Kidney (tissue), 14 donors: Measurements from ENCODE around the gene VAPA. TPM values are rescaled to one million over a fixed set of nuclear protein-coding genes. Genes with fewer than 3 reads are reported as not detected.

Experiments
- DNase-seq, 5 donors: peaks; one replicate each; pipeline ENCODE4 v3.0.0-alpha.2; 2013 to 2020
- FAIRE-seq: peaks from 2 replicates; lab custom pipeline; 2012; peaks lifted over from hg19 to GRCh38; lab: Jason Lieb, UNC
- H3K27ac ChIP-seq, 2 donors: one replicate each; pipeline ENCODE4 v1.7.0; 2013; ENCODE audit warnings: low read depth in 2 of 2, low read length in 2 of 2, inconsistent platforms in 1 of 2
- H3K27me3 ChIP-seq: one replicate; pipeline ENCODE4 v1.7.1; 2013; ENCODE audit warnings: low read length, inconsistent platforms; ENCODE audit not compliant: control insufficient read depth, insufficient read depth
- H3K36me3 ChIP-seq, 3 donors: one replicate each; pipeline versions ENCODE4 v1.7.0 to v1.7.1; 2013; ENCODE audit warnings: low read length in 3 of 3, control low read depth in 1 of 3, inconsistent platforms in 1 of 3; ENCODE audit not compliant: insufficient read depth in 3 of 3, control insufficient read depth in 2 of 3
- H3K4me1 ChIP-seq, 3 donors: one replicate each; pipeline versions ENCODE4 v1.7.0 to v1.7.1; 2013; ENCODE audit warnings: low read length in 3 of 3, inconsistent platforms in 1 of 3, low read depth in 1 of 3; ENCODE audit not compliant: control insufficient read depth in 2 of 3, insufficient read depth in 2 of 3
- H3K4me3 ChIP-seq, 3 donors: one replicate each; pipeline versions ENCODE4 v1.7.0 to v1.8.1; 2013; ENCODE audit warnings: low read length in 3 of 3, control low read depth in 1 of 3, inconsistent platforms in 1 of 3
- H3K9ac ChIP-seq, 3 donors: one replicate each; pipeline versions ENCODE4 v1.7.0 to v1.7.1; 2013; ENCODE audit warnings: low read length in 3 of 3, control low read depth in 1 of 3, inconsistent platforms in 1 of 3
- H3K9me3 ChIP-seq, 3 donors: one replicate each; pipeline versions ENCODE4 v1.7.0 to v1.7.1; 2013; ENCODE audit warnings: low read length in 3 of 3, control low read depth in 1 of 3, inconsistent platforms in 1 of 3; ENCODE audit not compliant: control insufficient read depth in 2 of 3, insufficient read depth in 1 of 3
- intact Hi-C: fragments of 100-400 bp; cut with DNase I; formaldehyde crosslinking; loops from one replicate; pipeline ENCODE4 v1.11.1; 2022
- polyA plus RNA-seq: library from polyadenylated mRNA; stranded (reverse); fragments of 350-450 nt; fragmentation: Illumina TruSeq; extraction: RNeasy Lipid Tissue Mini Kit (QIAGEN cat#74804); gene quantifications from one replicate; pipeline ENCODE4 v1.2.3, GENCODE V29; 2014; ENCODE audit warnings: low read depth, low replicate concordance; ENCODE audit not compliant: insufficient read depth
- total RNA-seq: library from RNA; stranded (reverse); fragmentation: NEBNext Ultra II Directional; extraction: Animal tissue kit (Norgen Biotek cat#: 25700); gene quantifications from one replicate; pipeline ENCODE4 v1.2.1, GENCODE V29; 2021
- TF ChIP-seq, protein P1 (sequence below): IDR thresholded peaks from 3 replicates; pipeline ENCODE4 v1.5.1; 2012; ENCODE audit warnings: mild to moderate bottlenecking, moderate library complexity, borderline replicate concordance; ENCODE audit not compliant: insufficient read depth; ENCODE audit errors: extremely low read depth
- donor health status: control.
- donor health status: control.
- donor health status: control.
- donor health status: control.
- donor health status: control.
- donor health status: DM: yes; HTN: yes; CAD: no.
- donor health status: Normal renal cell carcinoma (clear cell type).

The VAPA gene
- total and polyA plus RNA-seq, 2 donors from 2014 or later = 171 to 185 TPM

DNA sequence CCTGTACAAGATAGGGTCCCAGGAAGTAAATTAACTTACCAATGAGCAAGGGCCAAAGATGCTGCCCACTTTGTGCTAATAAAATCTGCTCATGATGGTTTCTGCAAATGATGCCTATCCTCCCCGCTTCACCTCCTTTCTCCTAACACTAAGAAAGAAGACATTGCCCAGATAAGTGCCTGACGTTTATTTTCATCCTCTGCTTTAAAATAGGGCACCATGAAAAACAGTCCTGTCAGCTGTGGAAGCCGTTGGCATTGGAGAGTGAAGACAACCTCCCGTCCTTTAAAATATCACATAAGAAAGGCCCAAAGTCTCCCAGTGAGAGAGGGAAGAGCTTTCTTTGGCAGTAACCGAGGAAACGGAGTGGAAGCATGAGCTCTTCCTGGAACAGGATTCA is 29.7 kb upstream of the VAPA start:
- Histone ChIP-seq H3K27ac (no peak overlapping the region), H3K4me3 (no peak overlapping the region), H3K27me3 (no peaks in the 10 kb centered on the region), H3K9me3 (no peaks in the 10 kb centered on the region), H3K4me1 (no peaks in the 10 kb centered on the region), H3K36me3 (no peaks in the 10 kb centered on the region), H3K9ac (no peak overlapping the region)
- intact Hi-C loops = no loop called here
- FAIRE-seq (no peak), DNase-seq (no peak)
- TF ChIP-seq, protein P1, sequence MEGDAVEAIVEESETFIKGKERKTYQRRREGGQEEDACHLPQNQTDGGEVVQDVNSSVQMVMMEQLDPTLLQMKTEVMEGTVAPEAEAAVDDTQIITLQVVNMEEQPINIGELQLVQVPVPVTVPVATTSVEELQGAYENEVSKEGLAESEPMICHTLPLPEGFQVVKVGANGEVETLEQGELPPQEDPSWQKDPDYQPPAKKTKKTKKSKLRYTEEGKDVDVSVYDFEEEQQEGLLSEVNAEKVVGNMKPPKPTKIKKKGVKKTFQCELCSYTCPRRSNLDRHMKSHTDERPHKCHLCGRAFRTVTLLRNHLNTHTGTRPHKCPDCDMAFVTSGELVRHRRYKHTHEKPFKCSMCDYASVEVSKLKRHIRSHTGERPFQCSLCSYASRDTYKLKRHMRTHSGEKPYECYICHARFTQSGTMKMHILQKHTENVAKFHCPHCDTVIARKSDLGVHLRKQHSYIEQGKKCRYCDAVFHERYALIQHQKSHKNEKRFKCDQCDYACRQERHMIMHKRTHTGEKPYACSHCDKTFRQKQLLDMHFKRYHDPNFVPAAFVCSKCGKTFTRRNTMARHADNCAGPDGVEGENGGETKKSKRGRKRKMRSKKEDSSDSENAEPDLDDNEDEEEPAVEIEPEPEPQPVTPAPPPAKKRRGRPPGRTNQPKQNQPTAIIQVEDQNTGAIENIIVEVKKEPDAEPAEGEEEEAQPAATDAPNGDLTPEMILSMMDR = no peak

DNA sequence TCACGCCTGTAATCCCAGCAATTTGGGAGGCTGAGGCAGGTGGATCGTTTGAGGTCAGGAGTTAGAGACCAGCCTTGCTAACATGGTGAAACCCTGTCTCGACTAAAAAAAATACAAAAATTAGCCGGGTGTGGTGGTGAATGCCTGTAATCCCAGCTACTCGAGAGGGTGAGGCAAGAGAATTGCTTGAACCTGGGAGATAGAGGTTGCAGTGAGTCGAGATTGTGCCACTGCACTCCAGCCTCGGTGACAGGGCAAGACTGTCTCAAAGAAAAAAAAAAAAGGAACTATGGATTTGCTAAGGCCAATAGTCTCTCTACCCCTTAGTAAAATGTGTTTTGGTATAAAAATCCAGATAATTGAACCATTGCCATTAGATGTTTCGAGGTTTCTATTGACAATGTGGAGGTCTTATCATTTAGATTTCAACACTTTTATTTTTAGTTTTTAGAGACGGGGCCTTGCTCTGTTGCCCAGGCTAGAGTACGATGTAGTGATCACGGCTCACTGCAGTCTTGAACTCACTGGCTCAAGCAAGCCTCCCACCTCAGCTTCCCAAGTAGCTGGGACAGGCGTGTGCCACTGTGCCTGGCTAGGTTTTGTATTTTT is 29.2 kb upstream of the VAPA start:
- intact Hi-C loops = no loop called here
- no peaks in the 10 kb centered on the region for H3K27me3 ChIP-seq
- DNase-seq = no peak
- TF ChIP-seq, protein P1 = no peak
- H3K27ac ChIP-seq = no peak overlapping the region
- H3K4me1 ChIP-seq = no peaks in the 10 kb centered on the region
- no peak for FAIRE-seq
- H3K4me3 ChIP-seq = no peak overlapping the region
- no peaks in the 10 kb centered on the region for H3K36me3 ChIP-seq
- H3K9me3 ChIP-seq = no peaks in the 10 kb centered on the region
- no peak overlapping the region for H3K9ac ChIP-seq

DNA sequence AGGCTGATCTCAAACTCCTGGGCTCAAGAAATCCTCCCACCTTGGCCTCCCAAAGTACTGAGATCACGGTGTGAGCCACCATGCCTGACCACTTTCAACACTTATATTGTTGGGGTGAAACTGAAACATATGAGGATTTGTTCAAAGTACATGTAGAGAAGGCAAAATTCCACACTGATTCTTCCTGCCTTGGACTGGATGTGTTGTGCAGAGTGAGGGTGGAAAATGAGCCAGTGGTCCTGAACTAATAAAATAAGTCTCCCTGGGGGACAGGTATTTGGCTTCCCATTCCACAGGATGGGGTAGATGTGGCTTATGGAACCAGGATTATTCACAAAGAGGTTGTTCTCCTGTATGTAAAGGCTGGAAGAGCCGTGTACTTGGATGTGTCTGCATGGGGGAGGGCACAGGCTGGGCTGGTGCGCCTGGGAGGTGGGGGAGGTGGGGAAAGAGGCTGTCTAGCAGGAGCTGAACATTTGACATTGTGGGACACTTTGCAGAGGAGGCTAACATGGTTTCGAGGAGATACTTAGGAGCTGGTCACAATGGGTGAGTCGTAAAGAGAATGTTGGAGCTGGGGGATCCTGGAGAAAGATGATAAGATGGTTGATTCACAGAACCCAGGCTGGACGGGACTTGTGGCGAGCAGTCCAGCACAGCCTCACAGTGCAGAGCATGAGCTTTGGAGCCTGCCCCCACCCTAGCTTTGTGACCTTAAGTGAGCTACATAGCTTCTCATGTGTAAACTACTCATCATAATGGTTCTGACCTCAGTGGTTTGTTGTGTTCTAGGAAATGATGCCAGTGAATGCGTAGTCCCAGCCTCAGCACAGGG is 28.4 kb upstream of the VAPA start, which contains the start of gene TXNDC2:
TSS of gene TXNDC2 (plus strand) at position 804 of the 835 bp plus-strand sequence. CDS start 708 bp downstream, outside the sequence.
- intact Hi-C loops = no loop called here
- H3K9ac ChIP-seq = no peak within 1 kb of the TSS

More for the DNA sequence above, 28.4 kb upstream of the VAPA start, which contains the start of gene TXNDC2:
- no peaks in the 10 kb centered on the region for H3K4me1 ChIP-seq
- TF ChIP-seq, protein P1 = no peak
- H3K27me3 ChIP-seq = no peaks in the 10 kb centered on the region
- no peak within 1 kb of the TSS for H3K4me3 ChIP-seq
- H3K9me3 ChIP-seq = no peaks in the 10 kb centered on the region
- H3K36me3 ChIP-seq = no peaks in the 10 kb centered on the region
- DNase-seq (no peak), FAIRE-seq (no peak)
- H3K27ac ChIP-seq = no peak within 1 kb of the TSS
